ENCODE results near the gene ABI3BP. TPM values are rescaled to one million over a fixed set of nuclear protein-coding genes. Genes with fewer than 3 reads are reported as not detected.

ABI3BP gene, protein sequence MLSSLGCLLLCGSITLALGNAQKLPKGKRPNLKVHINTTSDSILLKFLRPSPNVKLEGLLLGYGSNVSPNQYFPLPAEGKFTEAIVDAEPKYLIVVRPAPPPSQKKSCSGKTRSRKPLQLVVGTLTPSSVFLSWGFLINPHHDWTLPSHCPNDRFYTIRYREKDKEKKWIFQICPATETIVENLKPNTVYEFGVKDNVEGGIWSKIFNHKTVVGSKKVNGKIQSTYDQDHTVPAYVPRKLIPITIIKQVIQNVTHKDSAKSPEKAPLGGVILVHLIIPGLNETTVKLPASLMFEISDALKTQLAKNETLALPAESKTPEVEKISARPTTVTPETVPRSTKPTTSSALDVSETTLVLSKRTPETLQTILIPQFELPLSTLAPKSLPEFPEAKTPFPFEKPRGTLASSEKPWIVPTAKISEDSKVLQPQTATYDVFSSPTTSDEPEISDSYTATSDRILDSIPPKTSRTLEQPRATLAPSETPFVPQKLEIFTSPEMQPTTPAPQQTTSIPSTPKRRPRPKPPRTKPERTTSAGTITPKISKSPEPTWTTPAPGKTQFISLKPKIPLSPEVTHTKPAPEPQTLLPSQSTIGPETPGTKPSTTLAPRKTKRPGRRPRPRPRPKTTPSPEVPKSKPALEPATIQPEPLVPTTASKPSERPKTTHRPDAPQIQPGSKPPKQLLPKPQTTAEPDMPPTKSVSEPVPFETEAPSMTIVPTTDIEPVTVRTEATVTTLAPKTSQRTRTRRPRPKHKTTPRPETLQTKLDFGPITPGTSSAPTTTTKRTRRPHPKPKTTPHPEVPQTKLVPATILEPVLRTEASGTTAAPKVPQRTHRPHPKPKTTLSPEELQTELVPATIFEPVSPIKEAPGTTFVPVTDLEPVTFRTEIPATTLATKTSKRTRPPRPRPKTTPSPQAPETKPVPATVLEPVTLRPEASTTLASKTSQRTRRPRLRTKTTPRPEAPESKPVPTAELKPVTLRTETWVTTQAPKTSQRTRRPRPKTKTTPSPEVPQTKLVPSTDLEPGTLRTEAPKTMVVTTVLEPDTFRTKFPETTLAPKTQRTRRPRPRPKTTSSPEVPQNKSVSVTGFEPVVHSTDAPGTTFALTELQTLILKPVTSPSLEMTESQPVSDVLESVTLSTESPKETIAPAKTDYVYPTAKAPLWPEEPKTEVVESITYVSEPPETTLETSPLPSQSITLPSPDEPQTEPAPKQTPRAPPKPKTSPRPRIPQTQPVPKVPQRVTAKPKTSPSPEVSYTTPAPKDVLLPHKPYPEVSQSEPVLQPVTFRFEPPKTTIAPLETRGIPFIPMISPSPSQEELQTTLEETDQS (N-terminal part only)
- polyA plus RNA-seq (2012; ENCODE audit: low read depth, missing spikeins): 0.12 TPM

DNA sequence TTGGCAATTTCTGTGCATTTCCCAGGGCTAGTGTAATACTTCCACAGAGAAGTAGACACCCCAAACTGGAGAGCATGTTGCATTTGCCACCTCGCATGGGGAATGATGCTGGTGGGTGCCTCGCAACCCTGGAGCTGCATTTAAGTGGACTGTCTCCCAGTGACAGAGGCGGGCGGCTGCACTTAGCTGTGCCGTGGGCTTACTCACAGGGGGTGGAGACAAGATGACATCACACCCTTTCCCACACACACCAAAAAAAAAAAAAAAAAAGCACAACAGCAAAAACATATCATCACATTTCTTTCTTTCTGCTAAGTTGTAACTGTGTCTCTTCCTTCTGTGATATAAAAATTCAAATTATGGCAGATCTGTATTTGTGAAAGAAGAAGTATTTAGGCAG, at the start of gene ABI3BP:
TSS of gene ABI3BP (minus strand) at position 113 of the 400 bp plus-strand sequence. CDS start at position 76, 37 bp downstream.
- FAIRE-seq: no peak
- TF ChIP-seq TAF1 (IDR thresholded peaks at IDR 0.05; ENCODE audit: low read depth, low read length): no peak
- no peak for TF ChIP-seq POU2F2 (IDR thresholded peaks at IDR 0.05; ENCODE audit: low read depth, low read length)
- TF ChIP-seq POLR2A (IDR thresholded peaks at IDR 0.05; ENCODE audit: low read depth, low read length): no peak
- no peak for TF ChIP-seq SPI1 (IDR thresholded peaks at IDR 0.05; ENCODE audit: low read depth, low read length)
- TF ChIP-seq POLR2AphosphoS5 (IDR thresholded peaks at IDR 0.05; ENCODE audit: low read depth, low read length): no peak
- TF ChIP-seq PAX5 (IDR thresholded peaks at IDR 0.05; ENCODE audit: insufficient read depth, low read length, severe bottlenecking): no peak
- no peak for DNase-seq (ENCODE audit: insufficient read length, low spot score)

GRCh38 chr3:101039285-101039684, 46.1 kb upstream of the ABI3BP start:
- DNase-seq (ENCODE audit: insufficient read length, low spot score): no peak
- FAIRE-seq: no peak
- no peak for TF ChIP-seq POLR2A (IDR thresholded peaks at IDR 0.05; ENCODE audit: low read depth, low read length)
- no peak for TF ChIP-seq TAF1 (IDR thresholded peaks at IDR 0.05; ENCODE audit: low read depth, low read length)
- no peak for TF ChIP-seq POLR2AphosphoS5 (IDR thresholded peaks at IDR 0.05; ENCODE audit: low read depth, low read length)
- no peak for TF ChIP-seq PAX5 (IDR thresholded peaks at IDR 0.05; ENCODE audit: insufficient read depth, low read length, severe bottlenecking)
- TF ChIP-seq POU2F2 (IDR thresholded peaks at IDR 0.05; ENCODE audit: low read depth, low read length): no peak
- TF ChIP-seq SPI1 (IDR thresholded peaks at IDR 0.05; ENCODE audit: low read depth, low read length): no peak

GRCh38 chr3:101038880-101039279, 45.7 kb upstream of the ABI3BP start:
- no peak for FAIRE-seq
- TF ChIP-seq POLR2AphosphoS5 (IDR thresholded peaks at IDR 0.05; ENCODE audit: low read depth, low read length): no peak
- no peak for TF ChIP-seq POU2F2 (IDR thresholded peaks at IDR 0.05; ENCODE audit: low read depth, low read length)
- no peak for TF ChIP-seq POLR2A (IDR thresholded peaks at IDR 0.05; ENCODE audit: low read depth, low read length)
- TF ChIP-seq TAF1 (IDR thresholded peaks at IDR 0.05; ENCODE audit: low read depth, low read length): no peak
- TF ChIP-seq SPI1 (IDR thresholded peaks at IDR 0.05; ENCODE audit: low read depth, low read length): no peak
- TF ChIP-seq PAX5 (IDR thresholded peaks at IDR 0.05; ENCODE audit: insufficient read depth, low read length, severe bottlenecking): no peak

GRCh38 chr3:101038393-101038792, 45.2 kb upstream of the ABI3BP start:
- no peak for FAIRE-seq
- TF ChIP-seq POLR2A (IDR thresholded peaks at IDR 0.05; ENCODE audit: low read depth, low read length) (no peak), PAX5 (IDR thresholded peaks at IDR 0.05; ENCODE audit: insufficient read depth, low read length, severe bottlenecking) (no peak), POLR2AphosphoS5 (IDR thresholded peaks at IDR 0.05; ENCODE audit: low read depth, low read length) (no peak), SPI1 (IDR thresholded peaks at IDR 0.05; ENCODE audit: low read depth, low read length) (no peak), TAF1 (IDR thresholded peaks at IDR 0.05; ENCODE audit: low read depth, low read length) (no peak), POU2F2 (IDR thresholded peaks at IDR 0.05; ENCODE audit: low read depth, low read length) (no peak)
- no peak for DNase-seq (ENCODE audit: insufficient read length, low spot score)

More at GRCh38 chr3:101038880-101039279, 45.7 kb upstream of the ABI3BP start:
- DNase-seq (ENCODE audit: insufficient read length, low spot score): no peak

- FAIRE-seq (no peak), DNase-seq (ENCODE audit: insufficient read length, low spot score) (no peak)
- TF ChIP-seq POLR2AphosphoS5 (IDR thresholded peaks at IDR 0.05; ENCODE audit: low read depth, low read length) (no peak), POU2F2 (IDR thresholded peaks at IDR 0.05; ENCODE audit: low read depth, low read length) (no peak), PAX5 (IDR thresholded peaks at IDR 0.05; ENCODE audit: insufficient read depth, low read length, severe bottlenecking) (no peak), POLR2A (IDR thresholded peaks at IDR 0.05; ENCODE audit: low read depth, low read length) (no peak), SPI1 (IDR thresholded peaks at IDR 0.05; ENCODE audit: low read depth, low read length) (no peak), TAF1 (IDR thresholded peaks at IDR 0.05; ENCODE audit: low read depth, low read length) (no peak)
These were observed 44.4 kb upstream of the ABI3BP start for GRCh38 chr3:101037613-101038012.

GRCh38 chr3:101036676-101037075, 43.5 kb upstream of the ABI3BP start:
- FAIRE-seq (no peak), DNase-seq (ENCODE audit: insufficient read length, low spot score) (no peak)
- TF ChIP-seq PAX5 (IDR thresholded peaks at IDR 0.05; ENCODE audit: insufficient read depth, low read length, severe bottlenecking): no peak
- no peak for TF ChIP-seq POLR2A (IDR thresholded peaks at IDR 0.05; ENCODE audit: low read depth, low read length)
- TF ChIP-seq TAF1 (IDR thresholded peaks at IDR 0.05; ENCODE audit: low read depth, low read length): no peak
- no peak for TF ChIP-seq POLR2AphosphoS5 (IDR thresholded peaks at IDR 0.05; ENCODE audit: low read depth, low read length)
- TF ChIP-seq POU2F2 (IDR thresholded peaks at IDR 0.05; ENCODE audit: low read depth, low read length): no peak
- TF ChIP-seq SPI1 (IDR thresholded peaks at IDR 0.05; ENCODE audit: low read depth, low read length): no peak

DNA sequence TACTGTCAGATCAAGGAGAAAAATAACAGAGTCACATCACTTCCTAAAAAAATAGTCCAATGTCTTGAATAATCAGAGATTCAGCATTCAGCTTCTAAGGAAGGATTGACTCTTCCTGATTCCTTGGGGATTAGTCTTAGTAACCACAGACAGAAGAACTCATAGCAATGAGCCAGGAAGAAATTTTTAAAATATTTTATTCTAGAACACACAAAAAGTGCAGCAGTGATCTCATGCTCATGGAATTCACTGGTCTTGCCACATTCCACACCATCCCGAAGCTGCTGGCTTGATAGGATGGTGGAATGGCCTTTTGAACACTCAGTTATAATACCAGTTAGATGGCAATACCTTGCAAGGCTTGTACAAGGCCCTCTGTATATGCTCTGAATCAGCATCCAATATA, 43.0 kb upstream of the ABI3BP start:
- FAIRE-seq (no peak), DNase-seq (ENCODE audit: insufficient read length, low spot score) (no peak)
- TF ChIP-seq PAX5 (IDR thresholded peaks at IDR 0.05; ENCODE audit: insufficient read depth, low read length, severe bottlenecking) (no peak), SPI1 (IDR thresholded peaks at IDR 0.05; ENCODE audit: low read depth, low read length) (no peak), POU2F2 (IDR thresholded peaks at IDR 0.05; ENCODE audit: low read depth, low read length) (no peak), POLR2A (IDR thresholded peaks at IDR 0.05; ENCODE audit: low read depth, low read length) (no peak), TAF1 (IDR thresholded peaks at IDR 0.05; ENCODE audit: low read depth, low read length) (no peak), POLR2AphosphoS5 (IDR thresholded peaks at IDR 0.05; ENCODE audit: low read depth, low read length) (no peak)

DNA sequence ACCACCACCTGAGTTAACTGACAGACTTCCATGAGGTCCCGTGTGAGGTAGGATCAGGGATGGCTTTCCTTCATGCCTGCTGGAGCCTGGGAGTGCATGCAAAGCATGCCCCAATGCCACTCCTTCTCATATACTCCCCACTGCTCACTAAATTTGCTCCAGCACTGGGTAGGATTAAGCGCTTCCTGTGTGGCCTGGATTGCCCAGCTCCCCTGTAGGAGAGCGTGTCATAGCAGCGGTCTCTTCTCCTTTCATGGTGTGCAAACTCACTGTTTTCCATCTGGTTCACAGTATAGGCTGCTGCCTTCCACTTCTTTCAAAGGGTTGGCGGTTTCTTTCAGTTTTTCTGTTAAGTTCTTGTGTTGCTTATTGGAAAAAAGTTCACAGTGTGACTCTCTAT, 34.1 kb upstream of the ABI3BP start:
- DNase-seq (ENCODE audit: insufficient read length, low spot score) (no peak), FAIRE-seq (no peak)
- TF ChIP-seq TAF1 (IDR thresholded peaks at IDR 0.05; ENCODE audit: low read depth, low read length) (no peak), PAX5 (IDR thresholded peaks at IDR 0.05; ENCODE audit: insufficient read depth, low read length, severe bottlenecking) (no peak), POU2F2 (IDR thresholded peaks at IDR 0.05; ENCODE audit: low read depth, low read length) (no peak), POLR2A (IDR thresholded peaks at IDR 0.05; ENCODE audit: low read depth, low read length) (no peak), POLR2AphosphoS5 (IDR thresholded peaks at IDR 0.05; ENCODE audit: low read depth, low read length) (no peak), SPI1 (IDR thresholded peaks at IDR 0.05; ENCODE audit: low read depth, low read length) (no peak)
